DMS53 (cell line): ENCODE results near the gene MYMX.

ENCODE experiments used
- DNase-seq: peaks from one replicate; lab custom pipeline; 2025; lab: John Stamatoyannopoulos, UW

MYMX gene

GRCh38 chr6:44264154-44265006 is 47.7 kb downstream of the MYMX start:
- no peak for DNase-seq

- DNase-seq, result peak; percentile 95
Measured at GRCh38 chr6:44265007-44265721, 48.4 kb downstream of the MYMX start, which contains the start of gene NFKBIE. Gene NFKBIE (minus strand): TSS chr6:44265551. CDS start chr6:44265346, 205 bp downstream.

GRCh38 chr6:44265722-44266233 is 49.1 kb downstream of the MYMX start:
- no peak for DNase-seq

- DNase-seq, result no peak
Measured at GRCh38 chr6:44266347-44266746, 49.6 kb downstream of the MYMX start.

GRCh38 chr6:44267252-44267651 is 50.5 kb downstream of the MYMX start:
- DNase-seq, result no peak
